Immature natural killer cell (primary cell): ENCODE measurements around the gene FBN1. TPM values are rescaled to one million over a fixed set of nuclear protein-coding genes. Genes with fewer than 3 reads are reported as not detected.

Experiments
- DNase-seq, 3 donors: peaks; one replicate each; pipeline ENCODE4 v3.0.0; 2022; ENCODE audit warnings: mixed read lengths in 1 of 3
- H3K27ac Mint-ChIP-seq, 6 donors: one replicate each; pipeline ENCODE4 v1.8.0; 2020; ENCODE audit warnings: mixed read lengths in 6 of 6, mild to moderate bottlenecking in 5 of 6, inconsistent platforms in 4 of 6, moderate library complexity in 3 of 6
- H3K27me3 Mint-ChIP-seq, 3 donors: one replicate each; pipeline ENCODE4 v1.8.0; 2020 to 2021; ENCODE audit warnings: low read depth in 3 of 3, mild to moderate bottlenecking in 3 of 3, mixed read lengths in 3 of 3, moderate library complexity in 3 of 3, inconsistent platforms in 1 of 3
- H3K36me3 Mint-ChIP-seq, 3 donors: one replicate each; pipeline ENCODE4 v1.8.0; 2020; ENCODE audit warnings: mixed read lengths in 3 of 3, inconsistent platforms in 2 of 3, mild to moderate bottlenecking in 2 of 3
- H3K4me1 Mint-ChIP-seq, 2 donors: one replicate each; pipeline ENCODE4 v1.8.0; 2020; ENCODE audit warnings: inconsistent platforms in 2 of 2, mild to moderate bottlenecking in 2 of 2, mixed read lengths in 2 of 2, moderate library complexity in 1 of 2
- H3K4me3 Mint-ChIP-seq, 5 donors: one replicate each; pipeline ENCODE4 v1.8.0; 2020; ENCODE audit warnings: mild to moderate bottlenecking in 5 of 5, mixed read lengths in 5 of 5, inconsistent platforms in 3 of 5, moderate library complexity in 3 of 5
- H3K9me3 Mint-ChIP-seq, 6 donors: one replicate each; pipeline ENCODE4 v1.8.0; 2020; ENCODE audit warnings: mild to moderate bottlenecking in 6 of 6, mixed read lengths in 6 of 6, inconsistent platforms in 4 of 6, moderate library complexity in 3 of 6
- polyA plus RNA-seq, 3 donors: library from polyadenylated mRNA; unstranded; fragments of 300-500 nt; fragmentation: Illumina TruSeq; gene quantifications; one replicate each; pipeline ENCODE4 v1.2.3, GENCODE V29; 2021

Gene FBN1
- polyA plus RNA-seq, 3 donors from 2014 or later, result 0.22 TPM; not detected in 2

GRCh38 chr15:48671103-48672022 is 25.9 kb upstream of the FBN1 start:
- no peaks in the 10 kb centered on the region for H3K4me1 Mint-ChIP-seq
- no peaks in the 10 kb centered on the region for H3K9me3 Mint-ChIP-seq
- no peak overlapping the region for H3K27ac Mint-ChIP-seq
- no peak for DNase-seq
- peaks cover 0 to 2% (median 0%) of the 10 kb centered on the region in 3 donors for H3K27me3 Mint-ChIP-seq
- H3K36me3 Mint-ChIP-seq, result no peaks in the 10 kb centered on the region
- no peak overlapping the region for H3K4me3 Mint-ChIP-seq

- Mint-ChIP-seq H3K27me3 (peaks cover 0 to 2% (median under 1%) of the 10 kb centered on the region in 3 donors), H3K27ac (no peak overlapping the region), H3K4me3 (no peak overlapping the region), H3K36me3 (no peaks in the 10 kb centered on the region), H3K9me3 (no peaks in the 10 kb centered on the region), H3K4me1 (no peaks in the 10 kb centered on the region)
- DNase-seq, result no peak
Measured at GRCh38 chr15:48667701-48668100, 22.2 kb upstream of the FBN1 start.

DNA sequence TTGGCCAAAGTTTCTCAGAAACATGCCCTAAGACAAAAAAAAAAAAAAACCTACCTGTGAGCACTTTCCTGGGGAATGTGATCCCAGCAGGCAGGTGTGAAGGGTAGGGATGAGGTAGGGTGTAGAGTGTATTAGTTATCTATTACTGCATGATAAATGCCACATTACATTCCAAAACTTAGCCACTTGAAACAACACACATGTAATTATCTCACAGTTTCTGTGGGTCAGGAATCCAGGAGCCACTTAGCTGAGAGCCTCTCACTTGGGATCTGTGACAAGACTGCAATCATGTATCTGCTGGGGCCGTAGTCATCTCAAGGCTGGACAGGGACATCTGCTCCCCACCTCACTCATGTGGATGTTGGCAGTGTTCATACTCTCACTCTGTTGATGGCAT is 18.9 kb upstream of the FBN1 start:
- Mint-ChIP-seq H3K36me3 (no peaks in the 10 kb centered on the region), H3K4me1 (no peaks in the 10 kb centered on the region), H3K4me3 (no peak overlapping the region), H3K9me3 (peaks cover 0 to 2% (median 0%) of the 10 kb centered on the region in 6 donors), H3K27me3 (peaks cover 0 to 3% (median 2%) of the 10 kb centered on the region in 3 donors), H3K27ac (no peak overlapping the region)
- DNase-seq, result no peak

- Mint-ChIP-seq H3K27ac (no peak overlapping the region), H3K4me3 (no peak overlapping the region), H3K36me3 (peaks cover 0 to 3% (median 0%) of the 10 kb centered on the region in 3 donors), H3K27me3 (peaks cover 5 to 6% (median 5%) of the 10 kb centered on the region in 3 donors), H3K4me1 (no peaks in the 10 kb centered on the region), H3K9me3 (peaks cover 0 to 2% (median 0%) of the 10 kb centered on the region in 6 donors)
- DNase-seq, result no peak
Measured at GRCh38 chr15:48657950-48658591, 12.6 kb upstream of the FBN1 start.

DNA sequence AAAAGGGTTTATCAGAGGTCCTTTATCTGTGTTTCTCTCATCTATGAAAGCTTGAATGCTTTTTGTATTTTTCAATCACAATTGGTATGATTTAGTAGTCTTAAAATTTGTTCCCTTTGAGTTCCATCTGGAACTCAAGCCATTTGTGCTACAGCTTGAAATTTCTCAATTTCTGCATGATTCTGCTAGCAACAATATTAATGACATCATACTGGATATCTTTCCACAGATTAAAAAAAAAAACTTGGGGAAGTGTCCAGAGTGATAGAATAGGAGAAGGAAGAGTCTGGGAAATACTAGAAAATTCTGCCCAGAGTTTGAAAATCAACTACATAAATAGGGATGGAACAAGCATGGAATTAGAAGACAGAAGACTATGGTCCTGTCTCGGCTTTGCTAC is 9.3 kb upstream of the FBN1 start:
- Mint-ChIP-seq H3K27me3 (peaks cover 3 to 5% (median 3%) of the 10 kb centered on the region in 3 donors), H3K9me3 (no peaks in the 10 kb centered on the region), H3K4me3 (no peak overlapping the region), H3K27ac (no peak overlapping the region), H3K36me3 (peaks cover 0 to 3% (median 0%) of the 10 kb centered on the region in 3 donors), H3K4me1 (no peaks in the 10 kb centered on the region)
- no peak for DNase-seq

DNA sequence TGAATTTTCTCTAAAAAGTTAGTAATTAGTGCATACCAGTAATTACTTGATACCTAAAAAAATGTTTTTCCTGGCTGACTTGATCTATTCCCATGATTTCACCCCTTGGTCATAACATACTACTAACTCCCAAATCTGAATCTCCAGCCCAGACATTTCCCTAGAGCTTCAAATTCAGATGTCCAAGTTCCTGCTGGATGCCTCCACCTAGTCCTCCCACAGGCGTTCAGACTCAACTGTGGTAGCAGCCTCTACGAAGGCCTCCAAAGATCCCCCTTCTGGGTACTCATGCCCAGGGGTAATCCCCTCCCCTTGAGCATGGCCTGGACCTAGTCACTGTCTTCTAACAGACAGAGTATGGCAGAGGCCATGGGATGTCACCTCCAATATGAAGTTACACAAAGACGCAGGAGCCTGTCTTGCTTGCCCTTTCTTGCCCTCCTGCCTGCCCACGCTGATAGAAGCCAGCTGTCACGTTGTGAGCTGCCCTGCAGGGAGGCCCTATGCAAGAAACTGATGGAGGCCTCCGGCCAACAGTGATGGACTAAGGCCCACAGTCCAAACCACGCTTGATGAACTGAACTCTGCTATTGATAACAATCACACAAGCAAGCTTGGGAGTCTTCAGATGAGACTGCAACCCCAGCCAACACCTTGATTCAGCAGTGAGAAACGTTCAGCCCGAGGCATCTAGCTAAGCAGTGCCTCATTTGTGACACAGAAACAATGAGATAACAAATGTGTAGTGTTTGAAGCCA is 8.6 kb upstream of the FBN1 start:
- Mint-ChIP-seq H3K4me3 (no peak overlapping the region), H3K4me1 (no peaks in the 10 kb centered on the region), H3K9me3 (no peaks in the 10 kb centered on the region), H3K27me3 (peaks cover 3 to 5% (median 3%) of the 10 kb centered on the region in 3 donors), H3K27ac (no peak overlapping the region), H3K36me3 (peaks cover 0 to 3% (median 0%) of the 10 kb centered on the region in 3 donors)
- DNase-seq, result no peak

DNA sequence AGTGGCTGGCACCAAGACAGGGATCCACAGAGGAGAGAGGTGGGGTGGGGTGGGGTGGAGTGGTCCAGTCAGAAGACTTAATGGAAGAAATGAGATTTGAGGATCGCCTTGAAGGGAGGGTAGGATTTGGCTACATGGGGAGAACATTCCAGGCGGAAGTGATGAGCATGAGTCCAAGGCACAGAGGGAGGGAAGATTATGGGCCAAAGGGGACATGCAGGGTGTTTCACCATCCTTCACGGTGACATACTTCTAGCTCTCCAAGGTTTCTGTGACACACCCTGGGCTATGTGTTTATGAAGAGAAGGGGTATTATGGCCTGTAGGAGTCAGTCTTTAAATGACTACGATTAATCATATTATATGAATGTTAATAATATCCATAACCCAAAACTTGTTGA is 7.7 kb upstream of the FBN1 start:
- no peaks in the 10 kb centered on the region for H3K4me1 Mint-ChIP-seq
- no peaks in the 10 kb centered on the region for H3K36me3 Mint-ChIP-seq
- peaks cover 3% of the 10 kb centered on the region in 3 donors for H3K27me3 Mint-ChIP-seq
- no peaks in the 10 kb centered on the region for H3K9me3 Mint-ChIP-seq
- no peak overlapping the region for H3K27ac Mint-ChIP-seq
- no peak overlapping the region for H3K4me3 Mint-ChIP-seq
- DNase-seq, result no peak

DNA sequence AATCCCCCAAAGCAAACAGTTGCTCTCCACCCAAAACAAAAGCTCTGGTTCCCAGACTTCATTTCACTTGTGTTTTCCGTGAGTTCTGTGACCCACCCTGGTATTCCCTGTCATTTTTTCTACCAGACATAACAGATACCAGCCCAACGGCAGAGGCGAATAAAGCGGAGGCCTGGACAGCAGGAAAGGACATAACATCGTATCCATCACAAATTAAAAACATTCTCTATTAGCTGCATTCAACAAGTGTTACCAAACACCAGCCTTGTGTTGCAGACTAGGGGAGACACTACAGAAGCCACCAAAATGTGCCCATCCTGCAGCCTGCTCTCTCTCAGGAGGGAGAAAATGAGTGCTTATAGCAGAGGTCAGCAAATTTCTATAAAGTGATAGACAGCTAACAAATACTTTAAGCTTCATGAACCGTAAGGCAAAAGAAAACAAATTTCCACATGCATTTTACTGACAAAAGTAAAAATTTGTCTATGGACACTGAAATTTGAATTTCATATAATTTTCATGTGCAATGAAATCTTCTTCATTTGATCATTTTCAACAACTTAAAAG is 7.1 kb upstream of the FBN1 start:
- DNase-seq, result no peak
- no peaks in the 10 kb centered on the region for H3K4me1 Mint-ChIP-seq
- H3K27me3 Mint-ChIP-seq, result peaks cover 3% of the 10 kb centered on the region in 3 donors
- no peak overlapping the region for H3K4me3 Mint-ChIP-seq
- H3K9me3 Mint-ChIP-seq, result no peaks in the 10 kb centered on the region
- H3K36me3 Mint-ChIP-seq, result no peaks in the 10 kb centered on the region
- no peak overlapping the region for H3K27ac Mint-ChIP-seq

DNA sequence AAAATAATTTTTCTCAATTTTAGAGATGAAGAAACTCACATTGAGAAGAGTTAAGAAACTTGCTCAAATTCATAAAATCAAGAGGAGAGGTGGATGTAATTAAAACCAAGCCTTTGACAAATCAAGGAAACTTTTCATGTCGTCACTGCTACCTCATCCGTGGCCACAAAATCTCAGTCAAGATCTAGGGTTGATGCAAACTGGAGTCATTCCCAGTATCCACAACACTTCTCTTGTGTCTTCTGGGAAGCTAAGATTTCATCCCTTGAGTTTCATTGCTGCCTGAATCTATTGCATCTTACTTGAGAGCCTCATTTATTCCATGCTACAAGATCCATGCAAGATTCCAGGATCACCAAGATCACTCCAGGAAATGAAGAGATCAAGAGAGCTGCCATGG is 5.4 kb upstream of the FBN1 start:
- Mint-ChIP-seq H3K27me3 (peaks cover 5 to 6% (median 5%) of the 10 kb centered on the region in 3 donors), H3K4me1 (no peaks in the 10 kb centered on the region), H3K9me3 (no peaks in the 10 kb centered on the region), H3K27ac (no peak overlapping the region), H3K4me3 (no peak overlapping the region), H3K36me3 (no peaks in the 10 kb centered on the region)
- no peak for DNase-seq

DNA sequence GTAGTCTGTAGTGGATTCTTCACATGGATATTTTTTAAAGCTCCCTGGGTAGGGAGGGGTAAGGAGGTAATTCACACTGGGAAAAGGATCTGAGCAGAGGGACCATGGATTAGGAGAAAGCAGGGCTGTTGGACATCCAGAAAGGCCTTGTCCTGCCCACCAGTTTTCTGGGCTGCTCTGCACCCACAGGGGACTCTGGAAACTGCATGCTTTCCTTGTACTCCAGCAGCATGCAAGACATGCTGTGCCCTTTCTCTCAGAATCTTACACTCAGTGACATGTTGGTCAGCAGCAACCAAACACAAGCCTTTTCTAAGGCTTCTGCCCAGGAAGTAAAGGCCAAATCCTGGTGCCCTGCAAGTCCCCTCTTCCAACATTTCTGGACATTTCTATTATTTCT is 2.5 kb upstream of the FBN1 start:
- Mint-ChIP-seq H3K4me3 (no peak overlapping the region), H3K9me3 (no peaks in the 10 kb centered on the region), H3K4me1 (no peaks in the 10 kb centered on the region), H3K27me3 (peaks cover 2 to 7% (median 3%) of the 10 kb centered on the region in 3 donors), H3K36me3 (no peaks in the 10 kb centered on the region), H3K27ac (no peak overlapping the region)
- no peak for DNase-seq

DNA sequence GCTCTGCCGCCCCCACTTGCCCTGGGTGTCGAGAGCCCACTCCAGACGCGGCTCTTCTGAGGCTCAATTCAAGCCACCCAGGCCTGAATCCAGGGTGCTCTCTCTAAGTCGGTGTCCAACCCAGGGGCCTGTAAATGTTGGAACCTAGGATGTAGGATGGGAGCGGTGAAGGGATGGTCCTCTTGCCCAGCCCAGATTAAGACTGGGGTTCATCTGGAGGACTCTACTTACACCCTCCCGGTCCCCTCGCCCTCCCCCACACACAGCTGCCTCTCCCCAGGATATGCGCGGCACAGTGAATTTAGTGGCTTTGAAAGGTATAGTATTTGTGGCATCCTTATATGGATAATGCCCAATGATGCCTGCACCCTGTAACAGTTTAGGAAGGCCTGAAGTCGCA is 822 bp upstream of the FBN1 start:
- Mint-ChIP-seq H3K4me3 (peak overlapping the region; percentile 17 to 63 (median 33)), H3K4me1 (no peaks in the 10 kb centered on the region), H3K27me3 (peaks cover 2 to 12% (median 3%) of the 10 kb centered on the region in 3 donors), H3K36me3 (no peaks in the 10 kb centered on the region), H3K27ac (no peak overlapping the region), H3K9me3 (no peaks in the 10 kb centered on the region)
- DNase-seq, result no peak

- peak; percentile 0 to 7 (median 3) for DNase-seq
- Mint-ChIP-seq H3K4me3 (peak overlapping the region in 1 of 5 donors; percentile 33), H3K27ac (no peak overlapping the region), H3K27me3 (peaks cover 2 to 12% (median 3%) of the 10 kb centered on the region in 3 donors), H3K9me3 (no peaks in the 10 kb centered on the region), H3K4me1 (no peaks in the 10 kb centered on the region), H3K36me3 (no peaks in the 10 kb centered on the region)
Measured at GRCh38 chr15:48644827-48645557, 517 bp downstream of the FBN1 start.

GRCh38 chr15:48644467-48644826 is 1.1 kb downstream of the FBN1 start:
- DNase-seq, result no peak
- Mint-ChIP-seq H3K4me1 (no peaks in the 10 kb centered on the region), H3K27me3 (peaks cover 2 to 12% (median 3%) of the 10 kb centered on the region in 3 donors), H3K4me3 (peak overlapping the region in 3 of 5 donors; percentile 21 to 36 (median 36)), H3K27ac (no peak overlapping the region), H3K36me3 (no peaks in the 10 kb centered on the region), H3K9me3 (no peaks in the 10 kb centered on the region)
